Testis (tissue), 2 donors: ENCODE results near the gene PPARA.

ENCODE experiments used
- POLR2A ChIP-seq: fragments of 450-650 bp; IDR thresholded peaks from one replicate; pipeline ENCODE4 v1.6.1; 2017; ENCODE audit warnings: antibody characterized with exemption, mild to moderate bottlenecking, moderate library complexity
- TF ChIP-seq, protein P1 (sequence below), 3 experiments: fragments of 450-650 bp in 2 of 3; fragments of 200-600 bp in 1 of 3; sonication (generic) in 1 of 3; IDR thresholded peaks; one replicate each; pipeline ENCODE4 v1.5.1; 2016 to 2019; ENCODE audit warnings: antibody characterized with exemption in 3 of 3, mild to moderate bottlenecking in 2 of 3, moderate library complexity in 1 of 3

DNA sequence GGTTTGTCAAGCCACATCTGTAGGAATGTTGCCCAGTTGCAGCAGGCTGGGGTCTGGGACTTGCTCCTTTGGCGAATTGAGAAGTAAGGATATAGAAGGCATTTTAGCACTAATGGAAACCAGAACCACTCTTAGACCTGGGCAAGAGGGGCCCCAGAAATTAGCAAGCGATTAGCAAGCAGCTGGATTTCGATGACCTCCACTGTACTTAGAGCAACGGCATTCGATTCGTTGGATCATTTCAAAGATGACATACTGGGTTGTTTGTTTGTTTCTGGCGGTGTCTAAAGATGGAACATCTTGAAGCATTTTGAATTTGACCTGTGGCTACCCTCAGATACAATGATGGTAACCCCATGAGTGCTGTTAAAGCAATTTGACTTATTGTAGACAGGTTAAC, 100.9 kb downstream of the PPARA start:
- TF ChIP-seq POLR2A, result no peak
- TF ChIP-seq, protein P1, sequence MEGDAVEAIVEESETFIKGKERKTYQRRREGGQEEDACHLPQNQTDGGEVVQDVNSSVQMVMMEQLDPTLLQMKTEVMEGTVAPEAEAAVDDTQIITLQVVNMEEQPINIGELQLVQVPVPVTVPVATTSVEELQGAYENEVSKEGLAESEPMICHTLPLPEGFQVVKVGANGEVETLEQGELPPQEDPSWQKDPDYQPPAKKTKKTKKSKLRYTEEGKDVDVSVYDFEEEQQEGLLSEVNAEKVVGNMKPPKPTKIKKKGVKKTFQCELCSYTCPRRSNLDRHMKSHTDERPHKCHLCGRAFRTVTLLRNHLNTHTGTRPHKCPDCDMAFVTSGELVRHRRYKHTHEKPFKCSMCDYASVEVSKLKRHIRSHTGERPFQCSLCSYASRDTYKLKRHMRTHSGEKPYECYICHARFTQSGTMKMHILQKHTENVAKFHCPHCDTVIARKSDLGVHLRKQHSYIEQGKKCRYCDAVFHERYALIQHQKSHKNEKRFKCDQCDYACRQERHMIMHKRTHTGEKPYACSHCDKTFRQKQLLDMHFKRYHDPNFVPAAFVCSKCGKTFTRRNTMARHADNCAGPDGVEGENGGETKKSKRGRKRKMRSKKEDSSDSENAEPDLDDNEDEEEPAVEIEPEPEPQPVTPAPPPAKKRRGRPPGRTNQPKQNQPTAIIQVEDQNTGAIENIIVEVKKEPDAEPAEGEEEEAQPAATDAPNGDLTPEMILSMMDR (IDR thresholded peaks at IDR 0.05), result no peak
